Gastroesophageal sphincter (tissue), 3 donors: Measurements from ENCODE around the gene EPDR1.

Experiments
- EP300 ChIP-seq: sonication (generic); formaldehyde crosslinking; IDR thresholded peaks from one replicate; pipeline ENCODE4 v1.6.1; 2017; ENCODE audit warnings: antibody characterized with exemption, mild to moderate bottlenecking
- POLR2A ChIP-seq, 2 donors: fragments of 450-650 bp; IDR thresholded peaks; one replicate each; pipeline ENCODE4 v1.6.1; 2017; ENCODE audit warnings: antibody characterized with exemption in 2 of 2, mild to moderate bottlenecking in 2 of 2, moderate library complexity in 1 of 2
- TF ChIP-seq, protein P1 (sequence below), 4 experiments: fragments of 200-600 bp in 2 of 4; fragments of 450-650 bp in 2 of 4; sonication (generic) in 1 of 4; IDR thresholded peaks; one replicate each; pipeline ENCODE4 v1.5.1; 2017 to 2019; ENCODE audit warnings: antibody characterized with exemption in 4 of 4, mild to moderate bottlenecking in 2 of 4, moderate library complexity in 2 of 4

DNA sequence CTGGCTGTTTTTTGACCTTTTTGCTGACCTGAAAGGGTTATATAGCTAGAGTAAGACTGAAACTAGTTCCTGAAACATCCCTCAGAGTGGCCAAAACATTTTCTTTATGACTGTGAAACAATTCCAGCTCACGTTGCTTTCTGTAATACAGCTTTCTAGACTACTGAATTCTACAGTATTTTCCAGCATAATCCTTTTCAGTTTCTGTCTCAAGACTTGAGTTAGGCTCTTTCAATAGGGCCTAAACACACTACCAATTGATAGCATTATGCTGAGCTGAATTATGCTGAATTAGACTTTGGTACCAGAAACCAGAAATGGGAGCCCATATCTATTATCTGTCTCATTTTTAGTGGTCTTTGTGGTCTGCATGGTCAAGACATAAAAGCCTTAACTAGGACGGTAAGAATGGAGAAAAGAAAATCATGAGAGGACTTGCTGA is 72.6 kb downstream of the EPDR1 start:
- TF ChIP-seq, protein P1, sequence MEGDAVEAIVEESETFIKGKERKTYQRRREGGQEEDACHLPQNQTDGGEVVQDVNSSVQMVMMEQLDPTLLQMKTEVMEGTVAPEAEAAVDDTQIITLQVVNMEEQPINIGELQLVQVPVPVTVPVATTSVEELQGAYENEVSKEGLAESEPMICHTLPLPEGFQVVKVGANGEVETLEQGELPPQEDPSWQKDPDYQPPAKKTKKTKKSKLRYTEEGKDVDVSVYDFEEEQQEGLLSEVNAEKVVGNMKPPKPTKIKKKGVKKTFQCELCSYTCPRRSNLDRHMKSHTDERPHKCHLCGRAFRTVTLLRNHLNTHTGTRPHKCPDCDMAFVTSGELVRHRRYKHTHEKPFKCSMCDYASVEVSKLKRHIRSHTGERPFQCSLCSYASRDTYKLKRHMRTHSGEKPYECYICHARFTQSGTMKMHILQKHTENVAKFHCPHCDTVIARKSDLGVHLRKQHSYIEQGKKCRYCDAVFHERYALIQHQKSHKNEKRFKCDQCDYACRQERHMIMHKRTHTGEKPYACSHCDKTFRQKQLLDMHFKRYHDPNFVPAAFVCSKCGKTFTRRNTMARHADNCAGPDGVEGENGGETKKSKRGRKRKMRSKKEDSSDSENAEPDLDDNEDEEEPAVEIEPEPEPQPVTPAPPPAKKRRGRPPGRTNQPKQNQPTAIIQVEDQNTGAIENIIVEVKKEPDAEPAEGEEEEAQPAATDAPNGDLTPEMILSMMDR (IDR thresholded peaks at IDR 0.05): no peak
- TF ChIP-seq POLR2A (IDR thresholded peaks at IDR 0.05): no peak
- TF ChIP-seq EP300: no peak
